GM18868 (cell line): ENCODE data around the gene NR2F6.
A peak's percentile ranks its signal among the peaks of the same experiment; 100 is the strongest.
"Not testable (repeated sequence)": the region's sequence is repeated elsewhere in the genome, so short reads cannot be mapped to it uniquely, and the experiment has no call there.

Source experiments
- ATAC-seq: cut with Tn5 transposase; IDR thresholded peaks from one replicate; pipeline ENCODE4 v1.9.1; 2021; ENCODE audit warnings: mild to moderate bottlenecking, moderate library complexity; ENCODE audit not compliant: unreplicated experiment

The NR2F6 gene

DNA sequence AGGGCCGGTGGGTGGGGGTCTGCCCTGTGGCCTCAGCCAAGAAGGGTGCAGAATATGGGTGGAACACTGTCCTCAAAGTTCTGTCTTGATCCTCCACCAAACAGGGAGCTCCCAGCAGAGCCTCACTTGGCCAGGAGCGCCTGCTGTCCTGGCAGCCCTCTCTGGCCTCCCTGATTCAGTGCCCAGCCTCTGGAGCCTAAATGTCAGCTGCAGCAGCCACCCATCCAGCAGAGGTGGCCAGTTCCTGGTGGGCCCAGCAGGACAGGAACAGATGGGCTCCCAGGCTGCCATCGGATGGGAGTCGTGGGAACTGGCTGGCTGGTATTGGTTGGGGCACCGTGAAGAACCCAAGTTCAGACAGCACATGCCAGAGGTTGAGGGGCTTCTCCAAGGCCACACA lies 32.4 kb downstream of the NR2F6 start:
- no peak for ATAC-seq

GRCh38 chr19:17211547-17212446 lies 33.9 kb downstream of the NR2F6 start:
- no peak for ATAC-seq

GRCh38 chr19:17210296-17210695 lies 35.4 kb downstream of the NR2F6 start:
- ATAC-seq = no peak

GRCh38 chr19:17209126-17210036 lies 36.3 kb downstream of the NR2F6 start:
- ATAC-seq = no peak

- ATAC-seq = no peak
Measured at GRCh38 chr19:17206736-17207581, 38.8 kb downstream of the NR2F6 start.

GRCh38 chr19:17205237-17206140 lies 40.2 kb downstream of the NR2F6 start:
- no peak for ATAC-seq

GRCh38 chr19:17202713-17203112 lies 43.0 kb downstream of the NR2F6 start:
- ATAC-seq = no peak

GRCh38 chr19:17202249-17202648 lies 43.5 kb downstream of the NR2F6 start:
- ATAC-seq = no peak

DNA sequence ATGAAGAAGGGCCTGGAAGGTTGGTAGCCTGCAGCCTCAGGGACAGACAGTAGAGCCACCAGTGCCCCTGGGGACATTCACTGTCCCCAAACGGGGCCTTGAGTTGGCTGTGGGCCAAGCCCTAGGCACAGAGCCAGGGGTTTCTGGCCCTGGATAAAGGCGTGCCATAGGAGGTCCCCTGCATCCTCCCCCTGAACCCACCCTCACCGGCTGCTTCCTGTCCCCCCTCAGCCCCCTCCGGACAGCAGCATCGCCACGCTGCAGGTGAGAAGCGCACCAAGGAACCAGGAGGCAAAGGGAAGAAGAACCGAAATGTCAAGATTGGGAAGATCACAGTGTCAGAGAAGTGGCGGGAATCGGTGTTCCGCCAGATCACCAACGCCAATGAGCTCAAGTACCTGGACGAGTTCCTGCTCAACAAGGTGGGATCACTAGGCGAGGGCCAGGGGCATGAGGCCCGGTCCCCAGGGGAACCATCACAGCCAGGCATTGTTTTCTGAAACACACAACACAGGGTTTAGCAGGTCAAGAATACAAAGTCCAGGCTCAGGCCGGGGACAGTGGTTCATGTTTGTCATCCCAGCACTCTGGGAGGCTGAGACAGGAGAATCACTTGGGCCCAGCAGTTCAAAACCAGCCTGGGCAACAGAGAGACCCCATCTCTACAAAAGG lies 45.2 kb downstream of the NR2F6 start:
- no peak for ATAC-seq

DNA sequence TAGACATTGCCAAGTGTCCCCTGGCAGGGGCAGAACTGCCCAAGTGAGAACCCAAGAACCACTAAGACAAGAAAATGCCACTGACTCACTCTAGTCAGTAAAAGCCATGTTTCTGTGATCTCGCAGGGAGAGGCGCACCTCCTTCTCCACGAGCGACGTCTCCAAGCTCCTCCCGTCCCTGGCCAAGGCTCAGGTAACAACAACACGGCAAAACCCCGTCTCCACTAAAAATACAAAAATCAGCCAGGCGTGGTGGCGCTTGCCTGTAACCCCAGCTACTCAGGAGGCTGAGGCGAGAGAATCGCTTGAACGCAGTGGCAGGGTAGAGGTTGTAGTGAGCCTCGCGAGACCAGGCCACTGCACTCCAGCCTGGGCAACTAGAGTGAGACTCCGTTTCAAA lies 48.1 kb downstream of the NR2F6 start:
- ATAC-seq = no peak

DNA sequence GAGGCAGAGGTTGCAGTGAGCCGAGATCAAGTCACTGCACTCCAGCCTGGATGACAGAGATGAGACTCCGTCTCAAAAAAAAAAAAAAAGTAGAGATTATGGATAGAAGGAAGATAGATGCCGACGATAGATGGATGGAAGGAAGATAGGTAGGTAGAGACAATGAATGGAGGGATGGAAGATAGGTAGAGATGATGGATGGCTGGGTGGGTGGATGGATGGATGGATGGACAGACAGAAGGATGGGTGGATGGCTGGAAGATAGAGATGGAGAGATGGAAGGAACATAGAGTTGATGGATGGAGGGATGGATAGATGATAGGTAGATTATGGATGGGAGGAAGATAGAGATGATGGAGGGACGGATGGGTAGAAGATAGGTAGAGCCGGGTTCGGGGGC lies 49.1 kb downstream of the NR2F6 start:
- no peak for ATAC-seq

- no peak for ATAC-seq
Measured at GRCh38 chr19:17195106-17195505, 50.6 kb downstream of the NR2F6 start.

DNA sequence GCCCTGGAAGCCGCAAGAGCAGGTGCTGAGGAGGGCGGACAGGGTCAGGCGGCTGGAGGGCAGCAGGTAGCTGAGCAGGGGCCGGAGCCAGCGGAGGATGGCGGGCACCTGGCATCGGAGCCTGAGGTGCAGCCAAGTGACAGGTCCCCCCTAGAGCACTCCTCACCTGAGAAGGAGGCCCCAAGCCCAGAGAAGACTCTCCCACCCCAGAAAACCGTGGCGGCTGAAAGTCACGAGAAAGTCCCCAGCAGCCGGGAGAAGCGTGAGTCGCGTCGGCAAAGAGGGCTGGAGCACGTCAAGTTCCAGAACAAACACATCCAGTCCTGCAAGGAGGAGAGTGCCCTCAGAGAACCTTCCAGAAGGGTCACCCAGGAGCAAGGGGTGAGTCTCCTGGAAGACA lies 51.1 kb downstream of the NR2F6 start:
- no peak for ATAC-seq

DNA sequence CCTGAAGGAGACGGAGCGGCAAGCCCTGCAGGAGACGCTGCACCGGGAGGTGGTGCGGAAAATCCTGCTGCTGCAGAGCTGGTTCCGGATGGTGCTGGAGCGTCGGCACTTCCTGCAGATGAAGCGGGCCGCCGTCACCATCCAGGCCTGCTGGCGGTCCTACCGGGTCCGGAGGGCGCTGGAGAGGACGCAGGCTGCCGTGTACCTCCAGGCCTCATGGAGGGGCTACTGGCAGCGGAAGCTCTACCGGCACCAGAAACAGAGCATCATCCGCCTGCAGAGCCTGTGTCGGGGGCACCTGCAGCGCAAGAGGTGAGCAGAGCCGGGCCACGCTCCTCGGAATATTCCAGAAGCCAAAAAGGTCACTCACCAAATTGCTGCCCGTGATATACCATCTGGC lies 53.0 kb downstream of the NR2F6 start:
- ATAC-seq = no peak

DNA sequence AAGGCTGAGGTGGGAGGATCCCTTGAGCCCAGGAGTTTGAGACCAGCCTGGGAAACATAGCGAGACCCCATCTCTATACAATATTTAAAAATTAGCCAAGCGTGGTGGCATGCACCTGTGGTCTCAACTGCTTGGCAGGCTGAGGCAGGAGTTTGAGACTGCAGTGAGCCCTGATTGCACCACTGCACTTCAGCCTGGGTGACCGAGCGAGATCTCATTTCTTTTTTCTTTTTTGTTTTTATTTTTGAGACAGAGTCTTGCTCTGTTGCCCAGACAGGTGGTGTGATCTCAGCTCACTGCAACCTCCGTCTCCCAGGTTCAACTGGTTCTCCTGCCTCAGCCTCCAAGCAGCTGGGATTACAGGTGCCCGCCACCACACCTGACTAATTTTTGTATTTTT lies 54.0 kb downstream of the NR2F6 start:
- not testable (repeated sequence) for ATAC-seq

- ATAC-seq = no peak
Measured at GRCh38 chr19:17185590-17185989, 60.1 kb downstream of the NR2F6 start.

DNA sequence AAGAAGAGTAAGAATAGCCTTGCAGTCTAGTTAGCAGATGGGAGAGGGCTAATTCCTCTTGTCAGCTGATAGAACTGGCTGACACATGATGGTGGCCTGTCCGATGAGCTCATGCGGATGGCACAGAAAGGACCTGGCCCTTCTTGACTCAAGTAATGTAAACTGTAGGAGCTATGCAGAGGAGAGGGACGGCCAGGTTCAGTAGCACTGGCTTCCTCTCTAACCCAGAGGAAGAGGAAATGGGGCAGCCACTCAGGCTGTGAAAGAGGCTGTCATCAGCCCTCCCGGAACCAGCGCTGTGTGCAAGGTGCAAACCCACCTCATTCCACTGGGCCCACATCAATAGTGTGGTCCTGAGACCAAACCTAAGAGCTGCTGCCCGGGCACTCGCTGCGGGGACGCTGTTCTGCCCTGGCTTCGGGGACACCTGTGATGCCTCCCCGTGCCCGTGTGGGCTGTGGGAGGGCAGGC lies 61.3 kb downstream of the NR2F6 start:
- no peak for ATAC-seq

GRCh38 chr19:17183858-17184321 lies 61.8 kb downstream of the NR2F6 start:
- ATAC-seq = peak; percentile 52

DNA sequence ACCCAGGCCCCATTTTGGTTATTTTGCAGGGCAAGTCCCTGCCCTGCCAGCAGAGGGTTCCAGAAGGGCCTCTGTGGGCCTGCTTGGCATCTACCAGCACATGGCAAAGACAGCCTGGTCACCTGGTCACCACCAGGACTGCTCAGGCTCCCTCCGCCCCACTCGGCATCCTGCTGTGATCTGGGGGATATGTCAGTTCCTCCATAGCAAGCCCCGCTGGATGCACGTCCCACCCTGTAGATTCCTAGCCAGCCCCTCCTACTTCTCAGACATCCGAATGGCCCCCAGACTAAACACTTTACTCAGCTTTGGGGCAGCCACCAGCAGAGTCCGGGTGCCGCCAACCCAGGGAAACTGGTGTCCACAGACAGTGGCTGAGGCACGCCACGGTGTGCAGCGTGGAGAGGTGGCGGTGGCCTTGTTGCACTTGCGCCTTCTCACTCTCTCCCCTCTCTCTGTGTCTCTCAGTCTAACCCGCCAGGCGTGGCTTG lies 62.4 kb downstream of the NR2F6 start:
- ATAC-seq = no peak
